C1 segment of cervical spinal cord (tissue), 14 donors: ENCODE data around the gene MAN2A1.
"Not testable (repeated sequence)": the region's sequence is repeated elsewhere in the genome, so short reads cannot be mapped to it uniquely, and the experiment has no call there.

Experiments
- DNase-seq, 14 donors: peaks; one replicate each; lab custom pipeline; 2025; lab: John Stamatoyannopoulos, UW

MAN2A1 gene

GRCh38 chr5:109754319-109754718 is 64.6 kb downstream of the MAN2A1 start:
- DNase-seq = no peak

GRCh38 chr5:109755761-109756160 is 66.0 kb downstream of the MAN2A1 start:
- DNase-seq = no peak

- DNase-seq = no peak
These were observed 66.9 kb downstream of the MAN2A1 start for GRCh38 chr5:109756543-109757185.

GRCh38 chr5:109757490-109757889 is 67.8 kb downstream of the MAN2A1 start:
- DNase-seq = no peak

- DNase-seq = no peak
These were observed 69.6 kb downstream of the MAN2A1 start for GRCh38 chr5:109759306-109759705.

- not testable (repeated sequence) for DNase-seq
These were observed 70.4 kb downstream of the MAN2A1 start for GRCh38 chr5:109760130-109760529.

GRCh38 chr5:109762821-109763220 is 73.1 kb downstream of the MAN2A1 start:
- DNase-seq = no peak

GRCh38 chr5:109767184-109767995 is 77.7 kb downstream of the MAN2A1 start:
- DNase-seq = no peak

- DNase-seq = no peak
These were observed 78.3 kb downstream of the MAN2A1 start for GRCh38 chr5:109767997-109768396.

GRCh38 chr5:109769597-109770291 is 80.0 kb downstream of the MAN2A1 start:
- no peak for DNase-seq

GRCh38 chr5:109775130-109775529 is 85.4 kb downstream of the MAN2A1 start:
- DNase-seq = no peak

- DNase-seq = no peak
These were observed 89.5 kb downstream of the MAN2A1 start for GRCh38 chr5:109779036-109779735.

GRCh38 chr5:109784687-109785086 is 95.0 kb downstream of the MAN2A1 start:
- no peak for DNase-seq

- DNase-seq = no peak
These were observed 96.6 kb downstream of the MAN2A1 start for GRCh38 chr5:109786206-109786855.

- DNase-seq = no peak
These were observed 98.9 kb downstream of the MAN2A1 start for GRCh38 chr5:109788596-109788995.

- DNase-seq = no peak
These were observed 102.9 kb downstream of the MAN2A1 start for GRCh38 chr5:109792613-109793012.

- DNase-seq = no peak
These were observed 114.1 kb downstream of the MAN2A1 start for GRCh38 chr5:109803854-109804253.

- no peak for DNase-seq
These were observed 115.7 kb downstream of the MAN2A1 start for GRCh38 chr5:109805472-109805871.

- no peak for DNase-seq
These were observed 116.2 kb downstream of the MAN2A1 start for GRCh38 chr5:109805883-109806282.

- no peak for DNase-seq
These were observed 123.0 kb downstream of the MAN2A1 start for GRCh38 chr5:109812698-109813097.

- DNase-seq = no peak
These were observed 127.0 kb downstream of the MAN2A1 start for GRCh38 chr5:109816732-109817131.
